Epithelial cell of esophagus (primary cell): ENCODE results near the gene SHTN1.
A peak's percentile ranks its signal among the peaks of the same experiment; 100 is the strongest.

Experiments used
- DNase-seq: peaks from one replicate; pipeline ENCODE4 v3.0.0; 2010; ENCODE audit warnings: low read depth
- H3K4me3 ChIP-seq: 2 replicates; pipeline ENCODE4 v1.5.1; 2011; ENCODE audit warnings: mild to moderate bottlenecking, low read length, control low read depth
- CTCF ChIP-seq: IDR thresholded peaks from 2 replicates; pipeline ENCODE4 v1.5.1; 2011; ENCODE audit warnings: low read depth, mild to moderate bottlenecking, low read length, control low read depth, inconsistent platforms; ENCODE audit not compliant: insufficient read depth; ENCODE audit errors: missing control alignments

The SHTN1 gene

GRCh38 chr10:116891208-116891607 lies 113.8 kb downstream of the SHTN1 start:
- peak; percentile 76 for DNase-seq

GRCh38 chr10:116889066-116889465 lies 115.9 kb downstream of the SHTN1 start:
- DNase-seq = no peak
- no peak for TF ChIP-seq CTCF
- H3K4me3 ChIP-seq = no peak overlapping the region

More at GRCh38 chr10:116891208-116891607, 113.8 kb downstream of the SHTN1 start:
- TF ChIP-seq CTCF = no peak
- no peak overlapping the region for H3K4me3 ChIP-seq

- TF ChIP-seq CTCF = no peak
- H3K4me3 ChIP-seq = peak overlapping the region; percentile 18
- DNase-seq = peak; percentile 94
These were observed 116.5 kb downstream of the SHTN1 start for GRCh38 chr10:116888380-116889055.

- DNase-seq = no peak
- no peak overlapping the region for H3K4me3 ChIP-seq
- TF ChIP-seq CTCF = no peak
These were observed 118.2 kb downstream of the SHTN1 start for GRCh38 chr10:116886772-116887171.

GRCh38 chr10:116882639-116883038 lies 122.3 kb downstream of the SHTN1 start:
- no peak overlapping the region for H3K4me3 ChIP-seq
- DNase-seq = no peak
- TF ChIP-seq CTCF = no peak

GRCh38 chr10:116880716-116881482 lies 124.1 kb downstream of the SHTN1 start:
- TF ChIP-seq CTCF = no peak
- no peak overlapping the region for H3K4me3 ChIP-seq
- peak; percentile 22 for DNase-seq
